ENCODE measurements around the gene GNPTG.

DNA sequence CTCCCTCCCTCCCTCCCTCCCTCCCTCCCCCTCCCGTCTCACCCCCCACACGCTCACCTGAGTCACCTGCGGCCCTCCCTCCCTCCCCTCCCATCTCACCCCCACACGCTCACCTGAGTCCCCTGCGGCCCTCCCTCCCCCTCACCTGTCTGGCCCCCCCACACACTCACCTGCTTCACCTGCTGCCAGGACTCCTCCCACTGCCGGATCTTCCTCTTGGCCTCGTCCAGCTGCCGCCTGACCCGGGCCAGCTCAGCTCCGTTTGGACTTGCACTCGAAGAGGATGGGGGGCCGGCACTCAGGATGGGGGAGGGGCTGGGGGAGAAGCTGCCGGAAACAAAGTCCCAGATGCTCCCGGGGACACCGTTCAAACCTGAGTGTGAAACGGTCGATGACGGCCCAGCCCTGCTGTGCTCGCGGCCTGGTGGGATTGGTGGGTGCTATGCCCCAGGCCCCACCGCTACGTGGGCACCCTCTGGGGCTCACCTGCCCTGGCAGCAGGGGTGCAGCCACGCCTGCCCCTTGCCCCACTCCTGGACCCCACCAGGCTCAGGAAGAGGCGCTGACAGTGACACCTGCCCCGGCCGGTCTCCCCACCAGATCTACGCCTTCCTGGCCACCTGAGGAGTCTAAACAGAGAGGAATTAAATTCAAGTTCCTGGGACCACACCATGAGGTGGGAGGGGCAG lies 15.9 kb downstream of the GNPTG start:
- TF ChIP-seq EZH2 (IDR thresholded peaks at IDR 0.05): no peak
- no peak for TF ChIP-seq POLR2AphosphoS5 (IDR thresholded peaks at IDR 0.05; ENCODE audit: borderline replicate concordance, low read depth, low read length)
